ENCODE data around the gene RAP2B.

DNA sequence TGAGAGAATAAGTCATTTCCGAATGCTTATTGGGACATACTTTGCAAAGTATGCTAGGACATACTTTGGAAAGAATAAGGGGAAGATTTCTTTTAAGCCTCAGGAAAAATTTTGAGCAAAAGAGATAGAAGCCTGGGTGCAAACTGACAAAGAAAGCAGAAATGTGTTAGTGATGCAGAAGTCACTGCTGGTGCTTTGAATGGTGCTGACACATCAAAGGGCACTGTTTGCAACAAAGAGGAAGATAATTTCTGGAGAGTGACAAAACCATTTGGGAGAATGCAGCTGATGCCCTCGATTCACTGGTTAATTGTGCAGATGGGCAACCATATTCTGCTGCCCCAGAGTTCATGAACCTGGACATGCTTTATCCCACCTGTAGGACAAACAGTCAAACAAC is 11.0 kb upstream of the RAP2B start:
- TF ChIP-seq, protein P1, sequence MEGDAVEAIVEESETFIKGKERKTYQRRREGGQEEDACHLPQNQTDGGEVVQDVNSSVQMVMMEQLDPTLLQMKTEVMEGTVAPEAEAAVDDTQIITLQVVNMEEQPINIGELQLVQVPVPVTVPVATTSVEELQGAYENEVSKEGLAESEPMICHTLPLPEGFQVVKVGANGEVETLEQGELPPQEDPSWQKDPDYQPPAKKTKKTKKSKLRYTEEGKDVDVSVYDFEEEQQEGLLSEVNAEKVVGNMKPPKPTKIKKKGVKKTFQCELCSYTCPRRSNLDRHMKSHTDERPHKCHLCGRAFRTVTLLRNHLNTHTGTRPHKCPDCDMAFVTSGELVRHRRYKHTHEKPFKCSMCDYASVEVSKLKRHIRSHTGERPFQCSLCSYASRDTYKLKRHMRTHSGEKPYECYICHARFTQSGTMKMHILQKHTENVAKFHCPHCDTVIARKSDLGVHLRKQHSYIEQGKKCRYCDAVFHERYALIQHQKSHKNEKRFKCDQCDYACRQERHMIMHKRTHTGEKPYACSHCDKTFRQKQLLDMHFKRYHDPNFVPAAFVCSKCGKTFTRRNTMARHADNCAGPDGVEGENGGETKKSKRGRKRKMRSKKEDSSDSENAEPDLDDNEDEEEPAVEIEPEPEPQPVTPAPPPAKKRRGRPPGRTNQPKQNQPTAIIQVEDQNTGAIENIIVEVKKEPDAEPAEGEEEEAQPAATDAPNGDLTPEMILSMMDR (IDR thresholded peaks at IDR 0.05; ENCODE audit: poor library complexity, severe bottlenecking): no peak
- TF ChIP-seq POLR2AphosphoS5 (IDR thresholded peaks at IDR 0.05) (no peak), TAF1 (IDR thresholded peaks at IDR 0.05; ENCODE audit: low read depth) (no peak), RAD21 (conservative IDR thresholded peaks at IDR 0.05) (no peak), EZH2 (IDR thresholded peaks at IDR 0.05; ENCODE audit: borderline replicate concordance, insufficient read depth, low read length, poor library complexity, severe bottlenecking) (no peak), SMC3 (conservative IDR thresholded peaks at IDR 0.05; ENCODE audit: poor library complexity) (no peak)
- TF ChIP-seq, protein P2, sequence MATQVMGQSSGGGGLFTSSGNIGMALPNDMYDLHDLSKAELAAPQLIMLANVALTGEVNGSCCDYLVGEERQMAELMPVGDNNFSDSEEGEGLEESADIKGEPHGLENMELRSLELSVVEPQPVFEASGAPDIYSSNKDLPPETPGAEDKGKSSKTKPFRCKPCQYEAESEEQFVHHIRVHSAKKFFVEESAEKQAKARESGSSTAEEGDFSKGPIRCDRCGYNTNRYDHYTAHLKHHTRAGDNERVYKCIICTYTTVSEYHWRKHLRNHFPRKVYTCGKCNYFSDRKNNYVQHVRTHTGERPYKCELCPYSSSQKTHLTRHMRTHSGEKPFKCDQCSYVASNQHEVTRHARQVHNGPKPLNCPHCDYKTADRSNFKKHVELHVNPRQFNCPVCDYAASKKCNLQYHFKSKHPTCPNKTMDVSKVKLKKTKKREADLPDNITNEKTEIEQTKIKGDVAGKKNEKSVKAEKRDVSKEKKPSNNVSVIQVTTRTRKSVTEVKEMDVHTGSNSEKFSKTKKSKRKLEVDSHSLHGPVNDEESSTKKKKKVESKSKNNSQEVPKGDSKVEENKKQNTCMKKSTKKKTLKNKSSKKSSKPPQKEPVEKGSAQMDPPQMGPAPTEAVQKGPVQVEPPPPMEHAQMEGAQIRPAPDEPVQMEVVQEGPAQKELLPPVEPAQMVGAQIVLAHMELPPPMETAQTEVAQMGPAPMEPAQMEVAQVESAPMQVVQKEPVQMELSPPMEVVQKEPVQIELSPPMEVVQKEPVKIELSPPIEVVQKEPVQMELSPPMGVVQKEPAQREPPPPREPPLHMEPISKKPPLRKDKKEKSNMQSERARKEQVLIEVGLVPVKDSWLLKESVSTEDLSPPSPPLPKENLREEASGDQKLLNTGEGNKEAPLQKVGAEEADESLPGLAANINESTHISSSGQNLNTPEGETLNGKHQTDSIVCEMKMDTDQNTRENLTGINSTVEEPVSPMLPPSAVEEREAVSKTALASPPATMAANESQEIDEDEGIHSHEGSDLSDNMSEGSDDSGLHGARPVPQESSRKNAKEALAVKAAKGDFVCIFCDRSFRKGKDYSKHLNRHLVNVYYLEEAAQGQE (IDR thresholded peaks at IDR 0.05; ENCODE audit: borderline replicate concordance): no peak

All from neural cell (in vitro differentiated cells).